Keratinocyte (primary cell): ENCODE data around the gene ENPP1.

Experiments
- EZH2 ChIP-seq: IDR thresholded peaks from one replicate; pipeline ENCODE4 v1.6.1; 2012; ENCODE audit warnings: inconsistent platforms, mild to moderate bottlenecking, low read length, moderate library complexity
- TF ChIP-seq, protein P1 (sequence below), 3 experiments: IDR thresholded peaks in 1 of 3; conservative IDR thresholded peaks in 1 of 3; optimal IDR thresholded peaks in 1 of 3; 2 replicates in 2 of 3; 3 replicates in 1 of 3; pipeline versions ENCODE3 to v1.5.1; 2011; ENCODE audit warnings: low read length in 3 of 3, mild to moderate bottlenecking in 3 of 3, moderate library complexity in 2 of 3, control low read depth in 1 of 3, inconsistent platforms in 1 of 3; ENCODE audit not compliant: insufficient read depth in 2 of 3; ENCODE audit errors: extremely low read depth in 1 of 3

DNA sequence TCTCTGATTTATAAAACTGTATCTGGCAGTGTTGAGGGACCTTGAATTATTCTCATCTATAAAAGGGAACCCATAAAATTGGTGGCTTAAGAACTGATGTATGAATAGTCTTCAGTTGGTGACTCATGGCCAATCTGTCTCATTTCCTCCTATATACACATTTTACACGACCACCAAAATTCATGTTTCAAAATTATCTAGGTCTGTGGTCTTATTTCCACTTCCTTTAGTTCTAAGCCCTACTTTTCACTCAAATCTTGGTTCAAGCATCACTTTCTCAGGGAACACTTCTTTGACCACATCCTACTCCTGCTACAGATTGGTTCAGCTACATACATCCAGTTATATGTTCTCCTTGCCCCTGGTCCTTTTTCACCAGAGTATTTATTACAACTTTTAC, 18.6 kb upstream of the ENPP1 start:
- TF ChIP-seq, protein P1, sequence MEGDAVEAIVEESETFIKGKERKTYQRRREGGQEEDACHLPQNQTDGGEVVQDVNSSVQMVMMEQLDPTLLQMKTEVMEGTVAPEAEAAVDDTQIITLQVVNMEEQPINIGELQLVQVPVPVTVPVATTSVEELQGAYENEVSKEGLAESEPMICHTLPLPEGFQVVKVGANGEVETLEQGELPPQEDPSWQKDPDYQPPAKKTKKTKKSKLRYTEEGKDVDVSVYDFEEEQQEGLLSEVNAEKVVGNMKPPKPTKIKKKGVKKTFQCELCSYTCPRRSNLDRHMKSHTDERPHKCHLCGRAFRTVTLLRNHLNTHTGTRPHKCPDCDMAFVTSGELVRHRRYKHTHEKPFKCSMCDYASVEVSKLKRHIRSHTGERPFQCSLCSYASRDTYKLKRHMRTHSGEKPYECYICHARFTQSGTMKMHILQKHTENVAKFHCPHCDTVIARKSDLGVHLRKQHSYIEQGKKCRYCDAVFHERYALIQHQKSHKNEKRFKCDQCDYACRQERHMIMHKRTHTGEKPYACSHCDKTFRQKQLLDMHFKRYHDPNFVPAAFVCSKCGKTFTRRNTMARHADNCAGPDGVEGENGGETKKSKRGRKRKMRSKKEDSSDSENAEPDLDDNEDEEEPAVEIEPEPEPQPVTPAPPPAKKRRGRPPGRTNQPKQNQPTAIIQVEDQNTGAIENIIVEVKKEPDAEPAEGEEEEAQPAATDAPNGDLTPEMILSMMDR (optimal IDR thresholded peaks at IDR 0.05 in 1 of 3, IDR thresholded peaks at IDR 0.05 in 1 of 3, conservative IDR thresholded peaks at IDR 0.05 in 1 of 3; ENCODE audit: extremely low read depth in 1 of 3, insufficient read depth in 2 of 3, low read length in 3 of 3), result no peak
- TF ChIP-seq EZH2, result no peak
